22Rv1 (cell line): ENCODE data around the gene TOMM7.

Experiments
- H3K27ac ChIP-seq: fragments of 450-650 bp; 2 replicates; pipeline ENCODE4 v1.5.1; 2017
- ZFX ChIP-seq: fragments of 450-650 bp; IDR thresholded peaks from 2 replicates; pipeline ENCODE4 v1.6.1; 2017; ENCODE audit warnings: antibody characterized with exemption, borderline replicate concordance
- TF ChIP-seq, protein P1 (sequence below): fragments of 450-650 bp; IDR thresholded peaks from 2 replicates; pipeline ENCODE4 v1.5.1; 2017; ENCODE audit warnings: mild to moderate bottlenecking

TOMM7 gene

DNA sequence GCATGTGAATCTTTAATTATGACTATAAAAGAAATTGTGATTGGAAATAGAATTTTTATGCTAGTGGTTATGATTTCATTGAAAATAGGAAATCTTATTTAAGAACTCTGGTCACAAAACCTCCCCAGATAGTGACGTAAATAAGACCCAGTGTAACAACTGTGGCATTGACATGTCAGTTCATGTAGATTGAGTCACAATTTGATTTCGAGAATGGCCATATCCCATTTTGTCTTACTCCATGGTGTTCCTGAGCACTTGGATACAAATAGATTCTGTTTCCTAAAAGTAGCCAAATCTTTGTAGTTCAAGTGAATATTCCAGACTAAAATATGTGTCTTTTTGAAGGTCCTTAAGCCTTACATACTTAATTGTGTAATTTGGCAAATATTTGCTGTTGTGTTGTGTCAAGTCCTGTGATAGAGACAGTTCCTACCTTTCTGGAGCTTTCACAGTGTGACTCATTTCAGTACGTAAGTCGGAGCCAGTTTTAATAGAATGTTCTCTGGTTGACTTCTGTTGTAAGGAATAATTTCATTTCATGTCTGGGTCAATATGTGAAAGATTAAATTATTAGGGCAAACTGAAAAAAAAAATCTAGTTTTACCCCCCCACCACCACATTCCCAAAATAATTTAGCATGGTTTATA, 37.1 kb upstream of the TOMM7 start:
- TF ChIP-seq, protein P1, sequence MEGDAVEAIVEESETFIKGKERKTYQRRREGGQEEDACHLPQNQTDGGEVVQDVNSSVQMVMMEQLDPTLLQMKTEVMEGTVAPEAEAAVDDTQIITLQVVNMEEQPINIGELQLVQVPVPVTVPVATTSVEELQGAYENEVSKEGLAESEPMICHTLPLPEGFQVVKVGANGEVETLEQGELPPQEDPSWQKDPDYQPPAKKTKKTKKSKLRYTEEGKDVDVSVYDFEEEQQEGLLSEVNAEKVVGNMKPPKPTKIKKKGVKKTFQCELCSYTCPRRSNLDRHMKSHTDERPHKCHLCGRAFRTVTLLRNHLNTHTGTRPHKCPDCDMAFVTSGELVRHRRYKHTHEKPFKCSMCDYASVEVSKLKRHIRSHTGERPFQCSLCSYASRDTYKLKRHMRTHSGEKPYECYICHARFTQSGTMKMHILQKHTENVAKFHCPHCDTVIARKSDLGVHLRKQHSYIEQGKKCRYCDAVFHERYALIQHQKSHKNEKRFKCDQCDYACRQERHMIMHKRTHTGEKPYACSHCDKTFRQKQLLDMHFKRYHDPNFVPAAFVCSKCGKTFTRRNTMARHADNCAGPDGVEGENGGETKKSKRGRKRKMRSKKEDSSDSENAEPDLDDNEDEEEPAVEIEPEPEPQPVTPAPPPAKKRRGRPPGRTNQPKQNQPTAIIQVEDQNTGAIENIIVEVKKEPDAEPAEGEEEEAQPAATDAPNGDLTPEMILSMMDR: no peak
- no peak for TF ChIP-seq ZFX
- H3K27ac ChIP-seq: peak overlapping the region; percentile 39

DNA sequence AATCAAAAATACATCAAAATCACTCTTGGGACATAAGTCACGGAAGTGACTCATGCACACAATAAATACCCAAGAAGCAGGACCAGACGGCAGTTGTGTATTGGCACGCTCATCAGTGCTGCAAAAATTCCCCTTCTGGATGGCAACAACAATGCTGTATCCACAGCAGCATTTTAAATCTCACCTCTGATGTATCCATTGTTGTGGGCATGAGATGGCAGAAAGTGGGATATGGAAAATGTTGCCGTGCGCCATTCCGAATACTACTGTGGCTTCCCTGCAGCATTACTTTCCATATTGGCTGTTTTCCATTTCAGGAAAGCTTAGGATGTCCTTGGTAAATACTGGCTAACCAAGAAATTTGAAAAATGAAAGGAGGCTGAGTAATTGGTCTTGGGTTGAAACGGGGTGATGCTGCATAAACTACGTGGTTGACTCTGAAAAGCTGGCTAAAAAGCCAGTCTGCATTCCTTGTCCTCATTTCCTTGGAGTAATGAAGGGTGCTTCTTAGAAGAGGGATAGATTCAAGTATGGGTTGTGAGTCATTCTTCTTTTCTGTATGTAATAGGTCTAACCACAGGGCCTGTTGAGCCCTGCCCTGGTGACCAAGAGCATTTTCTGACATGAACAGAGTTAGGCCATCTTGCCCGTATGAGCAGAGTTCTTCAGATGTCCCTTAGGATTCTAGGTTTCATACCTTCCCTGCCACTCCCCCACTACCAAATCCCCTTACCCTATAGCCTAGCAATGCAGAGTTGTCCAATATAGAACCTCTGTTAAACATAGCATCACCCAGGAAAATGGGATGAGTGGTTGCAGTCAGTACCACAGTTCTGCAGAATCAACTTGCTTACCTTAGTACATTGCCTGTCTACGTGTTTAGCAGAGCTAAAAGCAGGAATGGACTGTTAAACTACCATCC, 36.3 kb upstream of the TOMM7 start:
- peak overlapping the region; percentile 39 for H3K27ac ChIP-seq
- TF ChIP-seq, protein P1: no peak
- no peak for TF ChIP-seq ZFX

DNA sequence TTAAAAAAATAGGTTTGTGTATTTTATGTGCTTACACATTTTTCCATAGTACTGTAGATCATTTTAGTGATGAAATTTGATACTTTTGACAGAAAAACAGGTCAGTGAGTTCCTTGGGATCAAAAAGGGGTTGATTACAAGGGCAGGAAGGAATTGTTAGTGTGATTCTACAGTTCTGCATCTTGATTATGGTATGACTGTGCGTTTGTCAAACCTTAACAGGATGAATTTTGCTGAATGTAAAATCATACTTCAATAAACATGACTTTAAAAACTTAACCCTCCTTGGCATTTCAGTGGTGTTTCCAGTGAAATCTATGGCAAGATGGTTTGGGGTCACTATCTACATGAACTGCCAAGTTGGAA, 35.6 kb upstream of the TOMM7 start:
- H3K27ac ChIP-seq: no peak overlapping the region; the same call in 1 of the 2 replicates
- TF ChIP-seq ZFX: no peak
- TF ChIP-seq, protein P1: no peak

DNA sequence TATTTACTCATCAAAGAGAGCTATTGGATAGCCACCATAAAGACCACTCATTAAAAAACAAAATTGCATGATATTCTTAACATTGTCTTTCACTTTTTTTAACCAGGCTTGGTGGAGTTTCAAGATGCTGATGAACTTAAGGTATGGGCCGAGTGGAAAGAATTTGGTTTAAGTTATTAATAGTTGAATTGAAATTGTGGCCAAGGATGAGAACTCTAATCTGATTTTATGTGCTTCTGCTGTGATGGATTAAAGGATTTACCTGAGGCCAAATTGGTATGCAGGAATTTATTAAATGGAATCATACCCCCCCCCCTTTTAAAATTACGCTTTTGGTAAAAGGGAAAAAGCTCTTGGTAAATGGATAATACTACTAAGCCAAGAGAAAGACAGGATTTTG, 33.8 kb upstream of the TOMM7 start:
- TF ChIP-seq, protein P1: no peak
- no peak for TF ChIP-seq ZFX
- H3K27ac ChIP-seq: peak overlapping the region; percentile 76; the same call in 1 of the 2 replicates

DNA sequence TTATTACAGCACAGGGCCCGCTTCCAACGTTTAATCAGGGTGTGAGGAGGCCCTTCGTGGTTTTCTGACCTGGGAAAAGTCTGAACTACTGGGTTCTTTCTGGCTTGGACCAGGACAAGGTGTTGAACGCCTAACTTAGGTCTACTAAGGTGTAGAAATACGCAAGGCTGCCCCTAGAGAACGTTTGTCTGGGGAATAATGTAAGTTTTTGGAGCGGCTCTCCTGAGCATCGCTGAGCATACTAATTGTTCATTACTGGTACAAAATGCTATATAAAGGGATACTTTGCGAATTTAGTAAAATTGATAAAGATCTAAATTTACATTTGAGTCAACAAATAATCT, 32.4 kb upstream of the TOMM7 start:
- H3K27ac ChIP-seq: peak overlapping the region; percentile 76

DNA sequence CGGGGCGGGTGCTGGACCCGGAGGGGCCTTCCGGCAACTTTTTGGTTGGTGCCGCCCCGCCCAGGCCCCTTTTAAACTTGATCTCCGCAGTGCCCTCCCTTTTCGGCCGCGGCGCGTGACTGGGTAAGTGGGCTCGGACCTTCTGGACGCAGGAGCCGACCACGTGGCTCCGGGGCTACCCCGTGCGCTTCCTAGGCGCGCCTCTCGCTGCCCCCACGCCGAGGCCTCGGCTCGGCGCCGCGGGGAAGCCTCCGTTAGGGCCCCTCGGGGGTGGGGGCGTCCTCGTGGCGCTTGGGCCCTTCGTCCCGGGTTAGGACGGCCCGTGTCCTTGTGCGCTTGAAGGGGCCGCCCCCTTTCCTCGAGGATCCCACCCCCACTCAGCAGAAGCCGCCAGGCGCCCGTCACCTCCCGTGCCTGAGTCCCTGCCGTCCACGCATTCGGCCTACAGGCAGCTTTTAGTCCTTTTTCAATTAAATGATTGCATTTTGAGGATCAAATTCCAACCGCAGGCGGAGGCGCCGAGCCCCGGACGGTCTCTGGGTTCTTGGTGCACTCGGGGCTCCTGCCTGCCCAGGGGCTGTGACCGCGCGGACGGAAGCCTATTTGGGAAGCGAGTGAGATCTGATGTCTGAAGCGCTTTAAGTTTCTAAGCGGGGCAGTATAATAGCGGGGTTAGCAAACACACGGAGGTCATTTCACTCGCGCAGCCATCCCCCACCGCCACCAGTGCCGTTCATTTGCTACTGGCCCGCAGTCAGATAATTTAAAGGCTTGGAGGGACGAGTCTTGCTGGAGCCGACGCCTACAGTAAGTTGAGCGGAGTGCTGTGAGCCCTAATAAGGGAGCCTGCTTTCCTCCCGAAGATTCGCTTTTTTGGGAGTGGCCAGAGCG, 31.8 kb upstream of the TOMM7 start:
- peak overlapping the region; percentile 76 for H3K27ac ChIP-seq
- no peak for TF ChIP-seq ZFX
- TF ChIP-seq, protein P1: peak; percentile 74

More for the DNA sequence above, 32.4 kb upstream of the TOMM7 start:
- no peak for TF ChIP-seq ZFX
- TF ChIP-seq, protein P1: no peak
